Transverse colon (tissue), 4 donors: ENCODE measurements around the gene SLC27A2. TPM values are rescaled to one million over a fixed set of nuclear protein-coding genes. Genes with fewer than 3 reads are reported as not detected.

ENCODE experiments used
- DNase-seq: peaks from one replicate; pipeline ENCODE4 v3.0.0-alpha.2; 2019
- H3K27ac ChIP-seq, 4 donors: fragments of 200-600 bp; sonication (generic); 2 replicates each; pipeline ENCODE4 v1.5.1; 2016 to 2018; ENCODE audit warnings: inconsistent platforms in 4 of 4
- H3K27me3 ChIP-seq: fragments of 200-600 bp; sonication (generic); 2 replicates; pipeline ENCODE4 v1.5.1; 2017; ENCODE audit warnings: inconsistent platforms
- H3K36me3 ChIP-seq, 4 donors: fragments of 200-600 bp; sonication (generic); 2 replicates each; pipeline ENCODE4 v1.5.1; 2017 to 2019; ENCODE audit warnings: inconsistent platforms in 4 of 4
- H3K4me1 ChIP-seq, 4 donors: fragments of 200-600 bp; sonication (generic); 2 replicates each; pipeline ENCODE4 v1.5.1; 2017 to 2020; ENCODE audit warnings: inconsistent platforms in 4 of 4
- H3K4me3 ChIP-seq, 4 donors: fragments of 200-600 bp; sonication (generic); 1 replicate in 1 of 4; 2 replicates in 3 of 4; pipeline versions ENCODE4 v1.5.1 to v1.6.1; 2017 to 2019; ENCODE audit warnings: inconsistent platforms in 4 of 4
- H3K9me3 ChIP-seq, 2 donors: fragments of 200-600 bp; sonication (generic); 2 replicates each; pipeline ENCODE4 v1.5.1; 2017 to 2019; ENCODE audit warnings: inconsistent platforms in 2 of 2
- CTCF ChIP-seq, 5 experiments: fragments of 200-600 bp in 3 of 5; fragments of 450-650 bp in 2 of 5; sonication (generic) in 3 of 5; IDR thresholded peaks; 1 replicate in 2 of 5; 2 replicates in 3 of 5; pipeline ENCODE4 v1.5.1; 2016 to 2017; ENCODE audit warnings: antibody characterized with exemption in 5 of 5, inconsistent platforms in 3 of 5, mild to moderate bottlenecking in 2 of 5, moderate library complexity in 1 of 5
- EP300 ChIP-seq: sonication (generic); formaldehyde crosslinking; IDR thresholded peaks from one replicate; pipeline ENCODE4 v1.6.1; 2017; ENCODE audit warnings: antibody characterized with exemption, low read depth
- POLR2A ChIP-seq: fragments of 450-650 bp; IDR thresholded peaks from one replicate; pipeline ENCODE4 v1.6.1; 2016; ENCODE audit warnings: antibody characterized with exemption, mild to moderate bottlenecking, moderate library complexity
- POLR2AphosphoS5 ChIP-seq, 3 donors: sonication (generic); formaldehyde crosslinking; IDR thresholded peaks; one replicate each; pipeline ENCODE4 v1.6.1; 2016; ENCODE audit warnings: antibody characterized with exemption in 3 of 3
- WGBS, 2 donors: methylation state at CpG; one replicate each; pipeline ENCODE4 v1.1.5; 2018; ENCODE audit warnings: low coverage in 1 of 2; 5-methylcytosine and 5-hydroxymethylcytosine counted together
- in situ Hi-C, 4 donors: fragments of 200-750 bp; cut with MboI; loops; one replicate each; pipeline versions ENCODE4 v1.15.0 to v1.15.1; 2017; ENCODE audit warnings: low sequenced_read_pairs in 3 of 4, low pct_ligation_motif_present in 1 of 4, low pct_unique_long_range_greater_than_20kb in 1 of 4
- intact Hi-C: fragments of 100-400 bp; cut with DNase I; formaldehyde crosslinking; loops from one replicate; pipeline ENCODE4 v1.15.1; 2023; ENCODE audit warnings: low total_unique reads
- total RNA-seq, 4 donors: library from RNA; depleted of rRNA; stranded (reverse); fragments of >200 nt; gene quantifications; one replicate each; pipeline ENCODE4 v1.1.0, GENCODE V29; 2016

SLC27A2 gene
- total RNA-seq, 4 donors from 2014 or later: 8.2 to 38.3 (median 21.5) TPM

GRCh38 chr15:50140983-50141382 lies 41.0 kb upstream of the SLC27A2 start:
- intact Hi-C loops: no loop called here
- Histone ChIP-seq H3K27me3 (no peaks in the 10 kb centered on the region), H3K27ac (no peak overlapping the region), H3K36me3 (no peaks in the 10 kb centered on the region), H3K4me1 (peaks cover 0 to 6% (median 0%) of the 10 kb centered on the region in 4 donors), H3K4me3 (no peak overlapping the region), H3K9me3 (no peaks in the 10 kb centered on the region)
- DNase-seq: no peak
- WGBS, 2 donors: 56 to 84% methylated on average over 2 to 3 of the region's 3 CpGs
- TF ChIP-seq POLR2AphosphoS5 (IDR thresholded peaks at IDR 0.05) (no peak), CTCF (IDR thresholded peaks at IDR 0.05) (no peak), EP300 (no peak), POLR2A (no peak)
- in situ Hi-C loops: loop anchor here (10.0 to 25.0 kb wide), 5 partner anchors 729 to 1279 kb away; partner anchors contain the start of gene FGF7 (in 1 of the 4)

GRCh38 chr15:50141856-50142255 lies 40.1 kb upstream of the SLC27A2 start:
- Histone ChIP-seq H3K4me3 (no peak overlapping the region), H3K27me3 (no peaks in the 10 kb centered on the region), H3K36me3 (no peaks in the 10 kb centered on the region), H3K27ac (no peak overlapping the region), H3K4me1 (peaks cover 0 to 6% (median 0%) of the 10 kb centered on the region in 4 donors), H3K9me3 (no peaks in the 10 kb centered on the region)
- no peak for TF ChIP-seq POLR2AphosphoS5 (IDR thresholded peaks at IDR 0.05)
- TF ChIP-seq POLR2A: no peak
- no peak for TF ChIP-seq CTCF (IDR thresholded peaks at IDR 0.05)
- TF ChIP-seq EP300: no peak
- 85 to 94% methylated on average over 4 to 5 of the region's 5 CpGs for WGBS, 2 donors
- no peak for DNase-seq
- in situ Hi-C loops: loop anchor here (10.0 to 25.0 kb wide), 5 partner anchors 730 to 1280 kb away; partner anchors contain the start of gene FGF7 (in 1 of the 4)
- intact Hi-C loops: no loop called here

- Histone ChIP-seq H3K4me1 (peaks cover 0 to 6% (median 0%) of the 10 kb centered on the region in 4 donors), H3K4me3 (no peak overlapping the region), H3K27ac (no peak overlapping the region), H3K27me3 (no peaks in the 10 kb centered on the region), H3K36me3 (no peaks in the 10 kb centered on the region), H3K9me3 (no peaks in the 10 kb centered on the region)
- intact Hi-C loops: no loop called here
- DNase-seq: no peak
- in situ Hi-C loops: loop anchor here (10.0 to 25.0 kb wide), 5 partner anchors 731 to 1281 kb away; partner anchors contain the start of gene FGF7 (in 1 of the 4)
- WGBS, 2 donors: 87% methylated on average over 2 of the region's 2 CpGs; no CpG with 5 or more reads in 1 of the 2 donors
- TF ChIP-seq POLR2A (no peak), POLR2AphosphoS5 (IDR thresholded peaks at IDR 0.05) (no peak), CTCF (IDR thresholded peaks at IDR 0.05) (no peak), EP300 (no peak)
Observed at GRCh38 chr15:50143255-50143860, 38.6 kb upstream of the SLC27A2 start.

GRCh38 chr15:50144341-50145120 lies 37.5 kb upstream of the SLC27A2 start:
- no peak for DNase-seq
- H3K36me3 ChIP-seq: no peaks in the 10 kb centered on the region
- H3K27me3 ChIP-seq: no peaks in the 10 kb centered on the region
- H3K4me1 ChIP-seq: peaks cover 0 to 6% (median 0%) of the 10 kb centered on the region in 4 donors
- H3K27ac ChIP-seq: no peak overlapping the region
- in situ Hi-C loops (loop anchor here (10.0 to 25.0 kb wide), 5 partner anchors 732 to 1282 kb away; partner anchors contain the start of gene FGF7 (in 1 of the 4)), intact Hi-C loops (loop anchor here (5.0 kb wide), 1 partner anchor 1277 kb away; no protein-coding TSS in a partner anchor)
- no peak for TF ChIP-seq CTCF (IDR thresholded peaks at IDR 0.05)
- TF ChIP-seq POLR2A: no peak
- TF ChIP-seq POLR2AphosphoS5 (IDR thresholded peaks at IDR 0.05): no peak
- TF ChIP-seq EP300: no peak
- 69 to 80% methylated on average over 6 of the region's 6 CpGs for WGBS, 2 donors
- no peak overlapping the region for H3K4me3 ChIP-seq
- no peaks in the 10 kb centered on the region for H3K9me3 ChIP-seq
